Mammary epithelial cell (primary cell): ENCODE results near the gene GNL2.

ENCODE experiments used
- EZH2 ChIP-seq: IDR thresholded peaks from 2 replicates; pipeline ENCODE4 v1.6.1; 2012; ENCODE audit warnings: low read length, inconsistent platforms, borderline replicate concordance
- TF ChIP-seq, protein P1 (sequence below), 2 donors: IDR thresholded peaks in 1 of 2; conservative IDR thresholded peaks in 1 of 2; 2 replicates each; pipeline ENCODE4 v1.5.1; 2011 to 2012; ENCODE audit warnings: inconsistent platforms in 2 of 2, low read length in 2 of 2, mild to moderate bottlenecking in 2 of 2, control low read depth in 1 of 2, low read depth in 1 of 2; ENCODE audit not compliant: insufficient read depth in 1 of 2; ENCODE audit errors: extremely low read depth in 1 of 2

DNA sequence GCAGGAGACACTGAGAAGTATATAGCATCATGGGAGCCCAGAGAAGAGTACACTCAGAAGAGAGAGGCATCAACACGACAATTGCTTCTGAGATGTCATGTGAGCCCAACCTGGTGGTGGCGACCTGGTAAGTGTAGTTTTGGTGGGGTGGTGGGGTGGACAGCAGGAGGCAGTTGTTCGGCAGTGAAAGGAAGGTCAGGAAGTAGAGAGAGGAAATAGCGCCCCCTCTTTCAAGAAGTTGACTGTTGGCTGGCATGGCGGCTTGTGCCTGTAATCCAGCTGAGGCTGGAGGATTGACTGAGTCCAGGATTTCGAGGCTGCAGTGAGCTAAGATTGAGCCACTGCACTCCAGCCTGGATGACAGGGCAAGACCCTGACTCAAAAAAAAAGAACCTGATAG is 26.4 kb upstream of the GNL2 start:
- TF ChIP-seq, protein P1, sequence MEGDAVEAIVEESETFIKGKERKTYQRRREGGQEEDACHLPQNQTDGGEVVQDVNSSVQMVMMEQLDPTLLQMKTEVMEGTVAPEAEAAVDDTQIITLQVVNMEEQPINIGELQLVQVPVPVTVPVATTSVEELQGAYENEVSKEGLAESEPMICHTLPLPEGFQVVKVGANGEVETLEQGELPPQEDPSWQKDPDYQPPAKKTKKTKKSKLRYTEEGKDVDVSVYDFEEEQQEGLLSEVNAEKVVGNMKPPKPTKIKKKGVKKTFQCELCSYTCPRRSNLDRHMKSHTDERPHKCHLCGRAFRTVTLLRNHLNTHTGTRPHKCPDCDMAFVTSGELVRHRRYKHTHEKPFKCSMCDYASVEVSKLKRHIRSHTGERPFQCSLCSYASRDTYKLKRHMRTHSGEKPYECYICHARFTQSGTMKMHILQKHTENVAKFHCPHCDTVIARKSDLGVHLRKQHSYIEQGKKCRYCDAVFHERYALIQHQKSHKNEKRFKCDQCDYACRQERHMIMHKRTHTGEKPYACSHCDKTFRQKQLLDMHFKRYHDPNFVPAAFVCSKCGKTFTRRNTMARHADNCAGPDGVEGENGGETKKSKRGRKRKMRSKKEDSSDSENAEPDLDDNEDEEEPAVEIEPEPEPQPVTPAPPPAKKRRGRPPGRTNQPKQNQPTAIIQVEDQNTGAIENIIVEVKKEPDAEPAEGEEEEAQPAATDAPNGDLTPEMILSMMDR (conservative IDR thresholded peaks at IDR 0.05 in 1 of 2, IDR thresholded peaks at IDR 0.05 in 1 of 2; ENCODE audit: extremely low read depth in 1 of 2, insufficient read depth in 1 of 2, low read depth in 1 of 2, low read length in 2 of 2) = no peak
- no peak for TF ChIP-seq EZH2
